NCI-H1105 (cell line): ENCODE results near the gene GLCCI1.
"Not testable (repeated sequence)": the region's sequence is repeated elsewhere in the genome, so short reads cannot be mapped to it uniquely, and the experiment has no call there.

Experiments
- DNase-seq: peaks from one replicate; lab custom pipeline; 2025; lab: John Stamatoyannopoulos, UW

GLCCI1 gene

GRCh38 chr7:8094164-8095140, 125.9 kb downstream of the GLCCI1 start:
- no peak for DNase-seq

GRCh38 chr7:8101292-8101691, 132.7 kb downstream of the GLCCI1 start:
- not testable (repeated sequence) for DNase-seq

- DNase-seq = no peak
Observed at GRCh38 chr7:8103282-8103681, 134.7 kb downstream of the GLCCI1 start.

GRCh38 chr7:8105449-8106095, 137.0 kb downstream of the GLCCI1 start:
- DNase-seq = no peak

GRCh38 chr7:8109196-8110022, 140.8 kb downstream of the GLCCI1 start:
- no peak for DNase-seq

- DNase-seq = no peak
Observed at GRCh38 chr7:8111282-8111960, 142.8 kb downstream of the GLCCI1 start.

DNA sequence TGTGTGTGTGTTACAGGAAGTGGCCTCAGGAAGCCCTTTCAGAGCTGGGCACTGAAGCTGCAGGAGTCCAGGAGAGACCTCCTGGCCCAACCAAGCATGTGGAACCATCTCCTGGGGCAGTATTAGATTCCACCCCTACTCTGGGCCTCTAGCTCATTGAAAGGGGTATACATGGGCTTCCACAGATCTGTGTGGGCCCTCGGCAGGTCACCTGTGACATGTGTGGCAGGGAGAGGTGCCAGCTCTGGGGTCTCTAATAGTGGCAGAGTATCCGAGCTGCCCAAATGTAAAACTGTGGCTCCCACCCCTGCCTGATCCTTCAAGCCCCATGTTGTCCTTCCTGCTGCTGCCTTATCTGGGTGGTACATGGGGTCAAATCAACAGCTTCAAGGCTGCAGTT, 144.1 kb downstream of the GLCCI1 start:
- no peak for DNase-seq

GRCh38 chr7:8113184-8113583, 144.6 kb downstream of the GLCCI1 start:
- DNase-seq = no peak

GRCh38 chr7:8114175-8114574, 145.6 kb downstream of the GLCCI1 start:
- no peak for DNase-seq

DNA sequence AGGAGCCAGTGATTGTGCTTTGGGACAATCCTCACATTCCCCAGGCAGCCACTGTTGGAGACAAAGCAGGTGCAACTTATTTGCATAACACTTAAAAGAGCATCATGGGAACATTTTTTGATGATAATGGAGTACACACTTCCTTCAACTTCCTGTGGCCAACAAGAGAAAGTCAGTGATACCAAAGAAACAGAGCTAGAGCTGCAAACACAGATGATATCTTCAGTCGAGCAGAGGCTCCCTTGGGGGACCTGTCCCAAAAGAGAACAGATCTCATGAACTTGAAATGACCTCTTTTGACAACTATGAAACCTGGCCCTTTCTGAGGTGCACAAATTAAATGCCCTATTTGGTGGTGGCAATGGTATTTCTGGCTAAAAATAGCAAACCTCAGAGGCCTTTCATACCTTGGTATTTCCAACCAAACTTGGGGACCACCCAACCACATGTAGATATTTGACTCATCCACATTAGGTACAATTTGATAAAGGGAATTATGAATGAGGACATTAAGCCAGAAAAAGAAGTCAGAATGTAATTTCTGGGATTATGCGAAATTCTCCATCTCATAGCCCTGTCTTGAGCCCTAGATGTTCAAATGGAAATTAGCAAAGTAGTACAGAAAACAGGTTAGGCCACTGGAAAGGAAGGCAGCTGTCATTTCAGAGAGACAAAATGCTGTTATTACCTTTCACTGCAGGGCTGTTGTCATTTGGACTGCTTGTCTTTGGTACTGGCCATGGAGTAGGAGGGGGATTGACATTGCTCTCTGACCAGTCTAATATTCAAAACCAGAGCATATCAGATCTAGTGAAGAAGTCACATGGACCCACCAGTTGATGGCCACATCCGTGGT, 147.2 kb downstream of the GLCCI1 start:
- DNase-seq = no peak

DNA sequence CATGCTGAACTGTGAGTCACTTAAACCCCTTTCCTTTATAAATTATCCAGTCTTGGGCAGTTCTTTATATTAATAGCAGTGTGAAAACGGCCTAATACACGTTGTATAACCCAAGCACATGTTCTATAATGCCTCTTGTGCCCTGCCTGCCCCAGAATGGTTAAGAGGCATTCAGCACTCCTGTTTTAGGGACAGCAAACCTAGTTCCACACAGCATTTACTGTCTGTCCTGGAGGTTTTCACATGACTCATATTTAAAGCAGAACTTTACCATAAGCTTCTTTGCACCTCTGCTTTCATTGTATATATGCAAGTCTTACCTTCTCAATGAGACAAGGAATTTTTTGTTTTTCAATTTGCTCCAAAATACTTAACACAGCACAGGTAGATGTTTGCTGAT, 148.6 kb downstream of the GLCCI1 start:
- no peak for DNase-seq

DNA sequence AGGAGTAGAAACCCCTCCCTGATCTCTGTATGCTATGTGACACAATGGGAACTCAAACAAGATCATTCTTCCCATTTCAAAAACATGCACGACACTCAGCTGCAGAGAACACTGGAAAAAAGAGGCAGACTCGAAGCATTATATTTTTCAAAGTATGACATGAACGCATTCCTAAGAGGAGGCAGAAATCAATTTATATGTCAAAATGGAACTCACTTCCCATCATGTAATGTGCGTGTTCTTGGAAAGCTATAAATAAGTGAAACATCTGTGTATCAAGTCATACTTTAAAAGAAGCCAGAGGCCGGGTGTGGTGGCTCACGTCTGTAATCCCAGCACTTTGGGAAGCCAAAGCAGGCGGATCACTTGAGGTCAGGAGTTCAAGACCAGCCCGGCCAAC, 150.7 kb downstream of the GLCCI1 start:
- no peak for DNase-seq

- no peak for DNase-seq
Observed at GRCh38 chr7:8120390-8121058, 151.9 kb downstream of the GLCCI1 start.

DNA sequence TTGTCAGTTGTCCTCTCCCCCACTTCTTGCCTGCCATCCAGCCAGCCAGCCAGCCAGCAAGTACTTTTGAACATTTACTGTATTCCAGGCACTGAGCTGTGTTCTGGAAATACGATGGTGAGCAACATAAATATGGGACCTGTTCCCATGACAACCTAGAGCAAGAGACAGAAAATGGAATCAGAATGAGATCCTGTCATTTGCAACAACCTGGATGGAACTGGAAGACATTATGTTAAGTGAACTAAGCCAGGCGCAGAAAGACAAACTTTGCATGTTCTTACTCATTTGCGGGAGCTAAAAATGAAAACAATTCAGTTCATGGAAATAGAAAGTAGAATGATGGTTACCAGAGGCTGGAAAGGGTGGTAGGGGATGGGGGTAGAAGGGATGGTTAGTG, 152.6 kb downstream of the GLCCI1 start:
- no peak for DNase-seq

DNA sequence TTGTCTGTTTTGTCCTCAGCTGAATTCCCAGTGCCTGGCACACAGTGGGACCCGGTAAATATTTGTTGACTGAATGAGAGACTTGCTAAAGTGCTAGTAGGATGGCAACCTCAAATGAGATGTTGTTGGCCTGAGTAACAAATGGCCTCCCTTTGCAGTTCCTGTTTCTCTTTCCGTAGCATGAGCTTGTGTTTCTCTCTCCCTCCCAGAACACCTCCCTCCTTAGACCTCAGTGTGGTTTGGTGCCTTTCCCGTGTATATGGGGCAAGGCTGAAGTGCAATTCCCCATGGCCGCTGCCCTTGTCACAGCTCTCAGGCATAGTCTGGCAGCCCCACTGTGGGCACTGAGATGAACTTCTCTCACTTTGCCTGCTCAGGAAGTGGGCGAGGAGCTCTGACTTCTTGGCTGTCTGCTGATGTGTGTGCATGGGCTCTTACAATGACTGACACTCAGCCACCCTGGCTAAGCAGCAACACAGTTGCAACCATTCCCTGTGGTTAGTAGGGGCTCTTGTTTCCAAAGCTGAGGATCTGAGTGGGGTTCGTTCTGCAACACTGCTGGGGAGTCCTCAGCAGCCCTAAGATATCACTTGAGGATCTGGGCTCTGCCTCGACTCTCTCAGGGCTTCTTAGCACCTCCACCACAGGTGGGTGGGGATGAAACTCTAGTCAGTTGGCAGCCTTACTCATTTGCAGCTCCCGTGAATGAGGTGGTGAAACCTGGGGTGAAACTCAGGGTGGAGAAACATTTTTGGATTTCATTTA, 157.3 kb downstream of the GLCCI1 start:
- no peak for DNase-seq

DNA sequence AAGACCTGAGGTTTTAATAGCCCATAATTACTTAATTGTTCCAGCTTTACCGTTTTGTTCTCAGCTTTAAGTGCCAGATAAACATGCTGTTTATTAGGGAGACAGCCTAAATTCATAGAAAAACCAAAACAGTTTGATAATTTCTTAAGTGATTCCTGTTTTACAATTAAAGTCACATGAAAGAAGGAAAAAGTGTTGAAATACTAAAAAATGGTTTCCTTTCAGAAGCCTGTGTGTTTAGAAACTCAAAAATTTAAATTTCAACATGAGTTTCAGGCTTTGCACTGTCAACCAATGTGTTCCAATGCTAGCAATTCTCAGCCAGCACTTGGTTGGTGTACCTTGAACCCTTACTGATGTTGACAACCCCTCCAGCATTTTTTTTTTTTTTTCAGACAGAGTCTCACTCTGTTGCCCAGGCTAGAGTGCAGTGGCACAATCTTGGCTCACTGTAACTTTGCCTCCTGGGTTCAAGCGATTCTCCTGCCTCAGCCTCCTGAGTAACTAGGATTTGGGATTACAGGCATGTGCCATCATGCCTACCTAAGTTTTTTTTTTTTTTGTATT, 158.1 kb downstream of the GLCCI1 start:
- DNase-seq = peak; percentile 34

GRCh38 chr7:8128449-8129317, 160.1 kb downstream of the GLCCI1 start:
- no peak for DNase-seq

DNA sequence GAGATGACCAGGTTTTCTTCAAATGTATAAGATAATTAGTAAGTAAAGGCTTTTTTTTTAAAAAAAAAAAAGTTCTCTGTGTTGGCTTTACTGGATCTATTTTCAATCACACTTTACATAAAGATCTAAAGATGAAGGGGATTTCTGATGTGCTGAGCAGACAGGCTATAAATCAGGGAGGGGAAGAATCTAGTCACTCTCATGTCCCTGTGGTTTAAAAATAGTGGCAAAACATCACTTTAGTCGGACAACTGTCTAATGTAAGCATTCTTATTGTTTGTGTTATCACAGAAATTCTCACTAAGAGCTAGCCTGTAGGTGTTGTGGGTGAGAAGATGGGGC, 160.7 kb downstream of the GLCCI1 start:
- no peak for DNase-seq
